ENCODE measurements around the gene PIGO. TPM values are rescaled to one million over a fixed set of nuclear protein-coding genes. Genes with fewer than 3 reads are reported as not detected.

The PIGO gene
- total and polyA plus RNA-seq, 2 of the 8 experiments (the other 6 are each of a cell fraction or from before 2014, with no cell fraction given) = 20.5 to 31.3 TPM

- Histone ChIP-seq H3K4me1 (replicated peaks in 1 of 4; ENCODE audit: control insufficient read depth in 3 of 4, insufficient read depth in 4 of 4, low read length in 3 of 4) (peaks cover 4 to 12% (median 7%) of the 10 kb centered on the region in 4 experiments), H3K4me2 (ENCODE audit: insufficient read depth in 1 of 2, low read depth in 2 of 2, low read length in 2 of 2) (no peak overlapping the region; a peak in 1 of 4 replicates), H2AK5ac (ENCODE audit: low read depth, low read length) (no peak overlapping the region), H3K14ac (ENCODE audit: insufficient read length) (no peak overlapping the region), H4K91ac (replicated peaks; ENCODE audit: insufficient read length, low read length) (no peak overlapping the region), H3K27me3 (replicated peaks in 1 of 4; ENCODE audit: control insufficient read depth in 3 of 4, extremely low read depth in 1 of 4, insufficient read depth in 3 of 4, low read length in 3 of 4) (no peaks in the 10 kb centered on the region), H3K27ac (ENCODE audit: low read depth, low read length) (0 out of 2 replicates have a peak overlapping the region, but pooled peaks have one; percentile 1), H4K5ac (ENCODE audit: insufficient read length, low read depth, low read length) (no peak overlapping the region), H4K8ac (ENCODE audit: extremely low read depth, insufficient read depth, low read length) (no peak overlapping the region), H3K23me2 (ENCODE audit: low read depth, low read length) (peaks cover 3% of the 10 kb centered on the region; the same call in 1 of the 2 replicates), H3K9ac (replicated peaks in 1 of 4; ENCODE audit: extremely low read depth in 1 of 4, low read depth in 3 of 4, low read length in 3 of 4) (no peak overlapping the region), H2BK12ac (ENCODE audit: low read depth, low read length) (no peak overlapping the region), H3K4me3 (ENCODE audit: extremely low read depth in 1 of 4, insufficient read depth in 2 of 4, low read depth in 3 of 4, low read length in 4 of 4) (no peak overlapping the region), H2BK15ac (ENCODE audit: low read length) (no peak overlapping the region), H3K18ac (ENCODE audit: extremely low read depth, low read length) (no peak overlapping the region), H2AFZ (ENCODE audit: low read length) (no peak overlapping the region), H3K9me3 (ENCODE audit: insufficient read depth in 2 of 2, low read depth in 1 of 2, low read length in 1 of 2) (no peaks in the 10 kb centered on the region), H3K79me2 (ENCODE audit: control insufficient read depth in 1 of 2, insufficient read depth in 2 of 2, low read length in 2 of 2) (peaks cover 38 to 53% of the 10 kb centered on the region in 2 experiments), H3K79me1 (ENCODE audit: low read depth, low read length) (peaks cover 3% of the 10 kb centered on the region), H2BK20ac (ENCODE audit: low read length) (no peak overlapping the region), H3K4ac (replicated peaks; ENCODE audit: insufficient read length, low read depth, low read length) (no peak overlapping the region), H3K56ac (replicated peaks; ENCODE audit: insufficient read length, low read depth, low read length) (no peak overlapping the region), H2BK120ac (replicated peaks; ENCODE audit: low read depth, low read length) (no peak overlapping the region), H2BK5ac (ENCODE audit: low read depth, low read length) (no peak overlapping the region), H3K36me3 (ENCODE audit: control insufficient read depth in 2 of 4, insufficient read depth in 4 of 4, low read length in 3 of 4) (peaks cover 27 to 51% (median 46%) of the 10 kb centered on the region in 4 experiments), H4K20me1 (replicated peaks in 1 of 2; ENCODE audit: control insufficient read depth in 1 of 2, insufficient read depth in 2 of 2, low read length in 2 of 2) (peaks cover 22 to 41% of the 10 kb centered on the region in 2 experiments), H3K23ac (ENCODE audit: insufficient read length) (no peak overlapping the region)
- POLR2A ChIA-PET (ENCODE audit: partially characterized antibody) = interaction anchor here (0.7 to 17.6 kb wide), 6 partner anchors 10 to 69 kb away, joined by 3 to 440 read pairs (median 27); partner anchors contain the start of genes FANCG, PIGO and STOML2
- 81% methylated on average over 4 of the region's 4 CpGs; no CpG with 5 or more reads in 1 of the 2 experiments for WGBS, 2 experiments (ENCODE audit: extremely low coverage in 1 of 2, insufficient coverage in 1 of 2, insufficient read length in 1 of 2, insufficient replicate concordance in 2 of 2, low coverage in 1 of 2, low lambda C conversion rate in 2 of 2, missing lambda C conversion rate in 1 of 2)
- FAIRE-seq (no peak), DNase-seq (ENCODE audit: low read depth in 1 of 2, low spot score in 2 of 2) (no peak)
- CTCF ChIA-PET (ENCODE audit: partially characterized antibody) = interaction anchor here (1.3 to 9.4 kb wide), 5 partner anchors 12 to 169 kb away, joined by 3 to 50 read pairs (median 5); no protein-coding TSS in a partner anchor
- TF ChIP-seq RFX5 (IDR thresholded peaks at IDR 0.05; ENCODE audit: borderline replicate concordance, low read depth, low read length) (no peak), CTCF (IDR thresholded peaks at IDR 0.05; ENCODE audit: control extremely low read depth in 1 of 3, insufficient read depth in 1 of 3, low read depth in 1 of 3, low read length in 3 of 3) (no peak), USF2 (IDR thresholded peaks at IDR 0.05; ENCODE audit: low read length) (no peak)
Observed at GRCh38 chr9:35069020-35069419, 27.4 kb downstream of the PIGO start.
